Type B pancreatic cell (in vitro differentiated cells): ENCODE data around the gene SGK1. TPM values are rescaled to one million over a fixed set of nuclear protein-coding genes. Genes with fewer than 3 reads are reported as not detected.

Experiments
- DNase-seq: peaks from one replicate; pipeline ENCODE4 v3.0.0; 2021; ENCODE audit warnings: mixed read lengths; ENCODE audit not compliant: unreplicated experiment; ENCODE audit errors: extremely low spot score
- H3K27ac Mint-ChIP-seq: 2 replicates; pipeline ENCODE4 v1.8.0; 2021; ENCODE audit warnings: mild to moderate bottlenecking, mixed read lengths
- H3K27me3 Mint-ChIP-seq: 2 replicates; pipeline ENCODE4 v1.8.0; 2021; ENCODE audit warnings: mixed read lengths
- H3K36me3 Mint-ChIP-seq: 2 replicates; pipeline ENCODE4 v1.8.0; 2021; ENCODE audit warnings: mixed read lengths
- H3K4me1 Mint-ChIP-seq: one replicate; pipeline ENCODE4 v1.8.0; 2021; ENCODE audit warnings: mixed read lengths; ENCODE audit not compliant: unreplicated experiment
- H3K4me3 Mint-ChIP-seq: 2 replicates; pipeline ENCODE4 v1.8.0; 2021; ENCODE audit warnings: mild to moderate bottlenecking, mixed read lengths
- H3K9me3 Mint-ChIP-seq: 2 replicates; pipeline ENCODE4 v1.8.0; 2021; ENCODE audit warnings: mixed read lengths
- long read RNA-seq: library from polyadenylated mRNA; unstranded; transcript quantifications from one replicate; pipeline ENCODE4 v2.0.0, GENCODE V29; 2020
- total RNA-seq: library from RNA; stranded (reverse); gene quantifications from 2 replicates; pipeline ENCODE4 v1.2.1, GENCODE V29; 2021; ENCODE audit warnings: low replicate concordance
- TF ChIP-seq, protein P1 (sequence below): fragments of 200-600 bp; sonication (generic); conservative IDR thresholded peaks from 2 replicates; pipeline ENCODE4 v1.5.0; 2021; ENCODE audit warnings: antibody characterized with exemption, mild to moderate bottlenecking

The SGK1 gene
- 52.6 and 56.1 TPM in 2 replicates for total RNA-seq
- long read RNA-seq, transcript SGK1-201 (12 exons, 2,401 nt): major isoform, 103 of 190 reads
- long read RNA-seq, transcript SGK1-205 (12 exons, 2,686 nt): minor isoform, 11 of 190 reads
- long read RNA-seq, transcript SGK1-223 (12 exons, 1,850 nt): minor isoform, 34 of 190 reads
- long read RNA-seq, transcript SGK1-203 (11 exons, 2,414 nt): minor isoform, 5 of 190 reads
- long read RNA-seq, partial matches to known transcripts: 9 of 190 reads
- long read RNA-seq, other reads (novel, unspliced or antisense): 25 of 190 reads

GRCh38 chr6:134317471-134318131, at the start of gene SGK1:
Gene SGK1, minus strand, starts transcription at chr6:134318112. Its CDS starts 652 bp downstream, at chr6:134317460.
- no peaks in the 10 kb centered on the region for H3K36me3 Mint-ChIP-seq
- DNase-seq: no peak
- H3K4me3 Mint-ChIP-seq: peak within 1 kb of the TSS; percentile 84
- no peaks in the 10 kb centered on the region for H3K9me3 Mint-ChIP-seq
- H3K27ac Mint-ChIP-seq: no peak within 1 kb of the TSS
- H3K27me3 Mint-ChIP-seq: peaks cover 71% of the 10 kb centered on the region
- TF ChIP-seq, protein P1, sequence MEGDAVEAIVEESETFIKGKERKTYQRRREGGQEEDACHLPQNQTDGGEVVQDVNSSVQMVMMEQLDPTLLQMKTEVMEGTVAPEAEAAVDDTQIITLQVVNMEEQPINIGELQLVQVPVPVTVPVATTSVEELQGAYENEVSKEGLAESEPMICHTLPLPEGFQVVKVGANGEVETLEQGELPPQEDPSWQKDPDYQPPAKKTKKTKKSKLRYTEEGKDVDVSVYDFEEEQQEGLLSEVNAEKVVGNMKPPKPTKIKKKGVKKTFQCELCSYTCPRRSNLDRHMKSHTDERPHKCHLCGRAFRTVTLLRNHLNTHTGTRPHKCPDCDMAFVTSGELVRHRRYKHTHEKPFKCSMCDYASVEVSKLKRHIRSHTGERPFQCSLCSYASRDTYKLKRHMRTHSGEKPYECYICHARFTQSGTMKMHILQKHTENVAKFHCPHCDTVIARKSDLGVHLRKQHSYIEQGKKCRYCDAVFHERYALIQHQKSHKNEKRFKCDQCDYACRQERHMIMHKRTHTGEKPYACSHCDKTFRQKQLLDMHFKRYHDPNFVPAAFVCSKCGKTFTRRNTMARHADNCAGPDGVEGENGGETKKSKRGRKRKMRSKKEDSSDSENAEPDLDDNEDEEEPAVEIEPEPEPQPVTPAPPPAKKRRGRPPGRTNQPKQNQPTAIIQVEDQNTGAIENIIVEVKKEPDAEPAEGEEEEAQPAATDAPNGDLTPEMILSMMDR: peak; percentile 38
- peaks cover 12% of the 10 kb centered on the region for H3K4me1 Mint-ChIP-seq

- H3K9me3 Mint-ChIP-seq: no peaks in the 10 kb centered on the region
- no peak for DNase-seq
- TF ChIP-seq, protein P1: no peak
- no peak overlapping the region for H3K4me3 Mint-ChIP-seq
- no peaks in the 10 kb centered on the region for H3K27me3 Mint-ChIP-seq
- H3K27ac Mint-ChIP-seq: no peak overlapping the region
- peaks cover 8% of the 10 kb centered on the region for H3K4me1 Mint-ChIP-seq
- H3K36me3 Mint-ChIP-seq: no peaks in the 10 kb centered on the region
Observed at GRCh38 chr6:134363323-134364039, 45.6 kb upstream of the SGK1 start.

- H3K36me3 Mint-ChIP-seq: peaks cover 3% of the 10 kb centered on the region
- TF ChIP-seq, protein P1: no peak
- H3K4me3 Mint-ChIP-seq: no peak overlapping the region
- no peaks in the 10 kb centered on the region for H3K27me3 Mint-ChIP-seq
- no peaks in the 10 kb centered on the region for H3K9me3 Mint-ChIP-seq
- H3K27ac Mint-ChIP-seq: no peak overlapping the region
- DNase-seq: no peak
- H3K4me1 Mint-ChIP-seq: peaks cover 12% of the 10 kb centered on the region
Observed at GRCh38 chr6:134361011-134361410, 43.1 kb upstream of the SGK1 start.

DNA sequence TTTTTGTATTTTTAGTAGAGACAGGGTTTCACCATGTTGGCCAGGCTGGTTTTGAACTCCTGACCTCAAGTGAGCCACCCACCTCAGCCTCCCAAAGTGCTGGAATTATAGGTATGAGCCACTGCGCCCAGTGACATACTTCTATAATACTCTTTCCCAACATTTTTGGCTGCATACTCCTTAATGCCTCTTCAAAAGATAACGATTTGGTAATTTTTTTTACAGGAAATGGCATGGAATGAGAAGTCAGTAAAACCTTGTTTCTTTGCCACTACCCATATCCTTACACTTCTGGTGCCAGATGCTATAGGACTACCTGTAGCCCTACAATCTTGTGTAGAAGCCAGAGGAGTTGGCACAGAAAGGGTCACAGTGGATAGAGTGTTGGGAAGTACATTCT, 41.4 kb upstream of the SGK1 start:
- peaks cover 3% of the 10 kb centered on the region for H3K36me3 Mint-ChIP-seq
- no peak for DNase-seq
- TF ChIP-seq, protein P1: no peak
- peaks cover 7% of the 10 kb centered on the region for H3K4me1 Mint-ChIP-seq
- H3K27ac Mint-ChIP-seq: no peak overlapping the region
- H3K27me3 Mint-ChIP-seq: no peaks in the 10 kb centered on the region
- H3K9me3 Mint-ChIP-seq: no peaks in the 10 kb centered on the region
- no peak overlapping the region for H3K4me3 Mint-ChIP-seq

DNA sequence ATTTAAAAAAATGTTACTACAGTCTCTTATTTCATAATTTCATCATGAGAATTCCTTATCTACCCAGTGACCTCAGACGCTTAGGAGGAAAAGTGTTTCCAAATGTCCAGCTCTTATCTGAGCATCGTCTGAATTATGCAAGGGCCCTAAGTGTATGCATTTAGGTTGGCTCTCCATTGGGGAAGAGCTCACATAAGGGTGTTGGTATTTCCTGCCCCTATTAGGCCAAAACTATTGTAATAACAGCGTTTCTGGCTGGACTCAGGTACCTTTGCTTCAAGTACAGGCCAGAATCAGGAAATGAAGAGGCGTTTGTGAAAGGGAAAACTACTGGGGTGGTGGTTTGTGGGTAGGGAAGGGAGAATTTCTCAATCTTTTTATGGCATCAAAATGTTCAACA, 40.4 kb upstream of the SGK1 start:
- Mint-ChIP-seq H3K9me3 (no peaks in the 10 kb centered on the region), H3K27me3 (no peaks in the 10 kb centered on the region), H3K4me1 (peaks cover 6% of the 10 kb centered on the region), H3K27ac (no peak overlapping the region), H3K4me3 (no peak overlapping the region), H3K36me3 (peaks cover 3% of the 10 kb centered on the region)
- TF ChIP-seq, protein P1: no peak
- DNase-seq: no peak
